Measurements from ENCODE around the gene ARID3C.

The ARID3C gene

GRCh38 chr9:34627716-34628655 is 880 bp downstream of the ARID3C start:
- DNase-seq: no peak

GRCh38 chr9:34625186-34625486 is 3.7 kb downstream of the ARID3C start:
- no peak for DNase-seq

GRCh38 chr9:34624475-34625185 is 4.2 kb downstream of the ARID3C start:
- no peak for DNase-seq

GRCh38 chr9:34623374-34624235 is 5.3 kb downstream of the ARID3C start:
- DNase-seq: no peak

- peak; percentile 92 to 95 for DNase-seq
Measured at GRCh38 chr9:34620061-34620994, 8.5 kb downstream of the ARID3C start, which contains the start of gene DCTN3. TSS of gene DCTN3 (minus strand) at chr9:34620495. CDS start at chr9:34620464, 31 bp downstream.

- DNase-seq: no peak
Measured at GRCh38 chr9:34615132-34615531, 13.7 kb downstream of the ARID3C start.

GRCh38 chr9:34612788-34613390 is 16.0 kb downstream of the ARID3C start:
- peak; percentile 79 to 93 for DNase-seq

GRCh38 chr9:34611811-34612787 is 16.8 kb downstream of the ARID3C start, which contains the start of gene RPP25L:
TSS of gene RPP25L (minus strand) at chr9:34612097. CDS start at chr9:34611296, 801 bp downstream.
- peak; percentile 95 to 98 for DNase-seq

GRCh38 chr9:34611251-34611810 is 17.5 kb downstream of the ARID3C start:
- no peak for DNase-seq

- peak; percentile 14 to 29 for DNase-seq
Measured at GRCh38 chr9:34610434-34611206, 18.2 kb downstream of the ARID3C start.

- DNase-seq: no peak
Measured at GRCh38 chr9:34607331-34607730, 21.5 kb downstream of the ARID3C start.

GRCh38 chr9:34606905-34607304 is 22.0 kb downstream of the ARID3C start:
- DNase-seq: no peak

- DNase-seq: no peak
Measured at GRCh38 chr9:34606190-34606589, 22.7 kb downstream of the ARID3C start.

GRCh38 chr9:34603610-34604231 is 25.1 kb downstream of the ARID3C start:
- DNase-seq: peak; percentile 53 to 90

GRCh38 chr9:34601937-34602573 is 26.8 kb downstream of the ARID3C start:
- no peak for DNase-seq

GRCh38 chr9:34600908-34601307 is 28.0 kb downstream of the ARID3C start:
- DNase-seq: no peak

GRCh38 chr9:34599546-34599945 is 29.3 kb downstream of the ARID3C start:
- no peak for DNase-seq

GRCh38 chr9:34594177-34594576 is 34.7 kb downstream of the ARID3C start:
- no peak for DNase-seq

All from inflammatory macrophage treated with lipopolysaccharide for 1 hour (primary cell).